ENCODE data around the gene TLR3.

DNA sequence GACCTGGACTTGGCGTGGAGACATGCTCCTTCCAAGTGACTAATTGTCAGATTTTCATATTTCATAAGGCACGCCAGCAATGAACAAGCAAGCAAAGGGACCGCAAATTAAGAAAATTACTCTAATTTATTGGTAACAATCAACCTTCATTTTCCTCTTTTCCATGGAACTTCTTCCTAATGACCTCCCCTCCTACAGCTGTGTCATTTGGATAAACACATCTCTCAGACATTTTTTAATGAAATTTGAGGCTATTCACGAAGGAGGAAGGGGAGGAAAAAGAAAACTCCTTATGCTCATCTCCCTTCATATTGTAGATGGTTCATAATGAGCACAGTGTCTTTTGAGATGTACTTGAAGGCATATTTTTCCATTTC is 38.6 kb upstream of the TLR3 start:
- TF ChIP-seq CTCF (IDR thresholded peaks at IDR 0.05; ENCODE audit: low read depth, low read length, poor library complexity, severe bottlenecking): no peak
- no peak for TF ChIP-seq EZH2phosphoT487 (IDR thresholded peaks at IDR 0.05; ENCODE audit: borderline replicate concordance, low read length)
